ENCODE data around the gene GPR35. TPM values are rescaled to one million over a fixed set of nuclear protein-coding genes. Genes with fewer than 3 reads are reported as not detected.

Gene GPR35
- polyA plus RNA-seq, 1 experiment = 0.17 TPM

- Histone ChIP-seq H3K36me3 (ENCODE audit: control insufficient read depth, insufficient read depth, low read length) (peaks cover 4% of the 10 kb centered on the region), H3K4me3 (ENCODE audit: low read depth, low read length) (peak within 1 kb of the TSS; percentile 92), H3K27me3 (ENCODE audit: control insufficient read depth, insufficient read depth, low read length) (no peaks in the 10 kb centered on the region)
- ChIA-PET POLR2A (interaction anchor here (0.6 kb wide), 2 partner anchors 23 to 721 kb away, joined by 4 read pairs; no protein-coding TSS in a partner anchor), CTCF (interaction anchor here (0.6 to 4.5 kb wide), 6 partner anchors 18 to 562 kb away, joined by 3 to 34 read pairs (median 4); partner anchors contain the start of gene RNPEPL1)
- TF ChIP-seq CTCF (IDR thresholded peaks at IDR 0.05; ENCODE audit: insufficient read depth, low read depth, low read length) = no peak
- DNase-seq (ENCODE audit: low read depth) = peak; percentile 58
These were observed 38.9 kb upstream of the GPR35 start, which contains the start of gene CAPN10 for GRCh38 chr2:240586198-240586918. TSS of gene CAPN10 (plus strand) at chr2:240586734. CDS start at chr2:240586912, 178 bp downstream.

DNA sequence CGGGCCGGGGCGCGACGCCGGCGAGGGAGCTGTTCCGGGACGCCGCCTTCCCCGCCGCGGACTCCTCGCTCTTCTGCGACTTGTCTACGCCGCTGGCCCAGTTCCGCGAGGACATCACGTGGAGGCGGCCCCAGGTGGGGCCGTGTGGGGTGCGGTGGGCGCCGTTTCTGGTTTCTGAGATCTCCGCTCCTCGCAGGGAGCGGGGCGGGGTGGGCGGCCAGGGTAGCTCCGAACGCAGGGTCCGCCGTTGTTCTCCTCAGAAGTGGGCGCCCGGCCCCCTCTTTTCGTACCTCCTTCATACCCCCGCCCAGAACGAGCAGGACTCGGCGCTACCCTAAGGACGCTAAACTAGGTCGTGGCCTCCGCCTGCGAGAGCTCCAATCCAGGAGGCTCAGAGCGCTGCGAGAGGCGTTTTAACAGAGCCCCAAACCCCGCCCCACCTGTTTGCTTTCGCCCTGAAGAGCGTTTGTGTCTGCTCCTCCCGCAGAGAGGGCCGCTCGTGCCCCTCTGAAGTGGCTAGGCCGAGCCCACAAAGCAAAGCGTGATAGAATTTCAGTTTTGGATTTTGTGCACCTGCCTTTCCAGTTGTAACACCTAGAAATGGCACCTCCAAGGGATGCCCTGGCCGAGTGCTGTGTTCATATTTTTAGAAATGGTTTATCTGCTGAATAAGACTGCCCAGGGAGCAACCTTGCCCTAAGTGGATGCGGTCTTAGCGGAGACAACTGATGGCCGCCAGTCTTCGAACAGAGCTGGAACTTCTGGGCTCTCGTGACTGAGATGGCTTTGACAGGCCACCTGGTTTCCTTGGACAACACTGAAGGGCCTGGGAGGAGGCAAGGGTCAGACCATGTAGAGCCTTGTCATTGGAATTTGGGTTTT lies 38.1 kb upstream of the GPR35 start:
- CTCF ChIA-PET = interaction anchor here (0.6 to 4.5 kb wide), 5 partner anchors 18 to 563 kb away, joined by 3 to 34 read pairs (median 4); partner anchors contain the start of gene RNPEPL1
- no peak for DNase-seq (ENCODE audit: low read depth)
- Histone ChIP-seq H3K27me3 (ENCODE audit: control insufficient read depth, insufficient read depth, low read length) (no peaks in the 10 kb centered on the region), H3K4me3 (ENCODE audit: low read depth, low read length) (peak overlapping the region; percentile 92), H3K36me3 (ENCODE audit: control insufficient read depth, insufficient read depth, low read length) (peaks cover 7% of the 10 kb centered on the region)
- POLR2A ChIA-PET = interaction anchor here (0.6 kb wide), 2 partner anchors 24 to 42 kb away, joined by 3 to 4 read pairs; no protein-coding TSS in a partner anchor
- TF ChIP-seq CTCF (IDR thresholded peaks at IDR 0.05; ENCODE audit: insufficient read depth, low read depth, low read length) = no peak

GRCh38 chr2:240588006-240588655 lies 37.1 kb upstream of the GPR35 start:
- H3K36me3 ChIP-seq (ENCODE audit: control insufficient read depth, insufficient read depth, low read length) = peaks cover 8% of the 10 kb centered on the region
- no peaks in the 10 kb centered on the region for H3K27me3 ChIP-seq (ENCODE audit: control insufficient read depth, insufficient read depth, low read length)
- no peak for DNase-seq (ENCODE audit: low read depth)
- ChIA-PET CTCF (interaction anchor here (0.6 to 4.5 kb wide), 2 partner anchors 22 to 57 kb away, joined by 3 to 34 read pairs; no protein-coding TSS in a partner anchor), POLR2A (no interaction called here)
- no peak for TF ChIP-seq CTCF (IDR thresholded peaks at IDR 0.05; ENCODE audit: insufficient read depth, low read depth, low read length)
- H3K4me3 ChIP-seq (ENCODE audit: low read depth, low read length) = no peak overlapping the region

GRCh38 chr2:240588669-240589068 lies 36.6 kb upstream of the GPR35 start:
- POLR2A ChIA-PET = no interaction called here
- no peaks in the 10 kb centered on the region for H3K27me3 ChIP-seq (ENCODE audit: control insufficient read depth, insufficient read depth, low read length)

More at GRCh38 chr2:240588669-240589068, 36.6 kb upstream of the GPR35 start:
- H3K36me3 ChIP-seq (ENCODE audit: control insufficient read depth, insufficient read depth, low read length) = peaks cover 13% of the 10 kb centered on the region
- CTCF ChIA-PET = interaction anchor here (0.6 to 4.5 kb wide), 2 partner anchors 22 to 56 kb away, joined by 3 to 34 read pairs; no protein-coding TSS in a partner anchor
- no peak overlapping the region for H3K4me3 ChIP-seq (ENCODE audit: low read depth, low read length)
- no peak for DNase-seq (ENCODE audit: low read depth)
- TF ChIP-seq CTCF (IDR thresholded peaks at IDR 0.05; ENCODE audit: insufficient read depth, low read depth, low read length) = no peak

All from BJ (cell line).